ENCODE measurements around the gene MGLL. TPM values are rescaled to one million over a fixed set of nuclear protein-coding genes. Genes with fewer than 3 reads are reported as not detected.

MGLL gene
- total and polyA plus RNA-seq, 9 donors: 4.5 to 22.4 (median 13.3) TPM

DNA sequence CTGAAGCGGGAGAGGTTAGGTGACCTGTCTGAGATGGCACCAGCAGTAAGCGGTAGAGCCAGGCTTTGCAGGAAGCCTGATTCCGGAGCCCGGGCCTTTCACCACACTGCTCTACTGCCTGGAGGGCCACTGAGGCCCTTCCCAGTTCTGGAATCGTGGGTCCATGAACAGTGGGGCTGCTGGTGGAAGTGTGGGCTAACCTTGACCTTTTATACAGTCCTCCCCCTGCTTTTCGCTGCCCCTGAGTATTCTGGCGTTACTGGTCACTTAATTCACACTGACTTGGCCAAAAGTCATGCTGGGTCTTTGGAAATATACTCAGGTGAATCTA is 152.1 kb downstream of the MGLL start:
- Histone ChIP-seq H3K4me1 (ENCODE audit: insufficient read depth) (peaks cover 7% of the 10 kb centered on the region), H3K27ac (no peak overlapping the region), H3K27me3 (no peaks in the 10 kb centered on the region), H3K9me3 (no peaks in the 10 kb centered on the region), H3K4me3 (no peak overlapping the region), H3K36me3 (no peaks in the 10 kb centered on the region)
- WGBS, 3 donors: 86 to 94% (median 87%) methylated on average over 7 of the region's 7 CpGs
- intact Hi-C loops (cut with DNase I): loop anchor here in 1 of 4 donors (10.0 kb wide), 1 partner anchor 75 kb away; the partner anchor contains the start of genes MCM2 and TPRA1
- no peak for DNase-seq
- TF ChIP-seq, protein P1, sequence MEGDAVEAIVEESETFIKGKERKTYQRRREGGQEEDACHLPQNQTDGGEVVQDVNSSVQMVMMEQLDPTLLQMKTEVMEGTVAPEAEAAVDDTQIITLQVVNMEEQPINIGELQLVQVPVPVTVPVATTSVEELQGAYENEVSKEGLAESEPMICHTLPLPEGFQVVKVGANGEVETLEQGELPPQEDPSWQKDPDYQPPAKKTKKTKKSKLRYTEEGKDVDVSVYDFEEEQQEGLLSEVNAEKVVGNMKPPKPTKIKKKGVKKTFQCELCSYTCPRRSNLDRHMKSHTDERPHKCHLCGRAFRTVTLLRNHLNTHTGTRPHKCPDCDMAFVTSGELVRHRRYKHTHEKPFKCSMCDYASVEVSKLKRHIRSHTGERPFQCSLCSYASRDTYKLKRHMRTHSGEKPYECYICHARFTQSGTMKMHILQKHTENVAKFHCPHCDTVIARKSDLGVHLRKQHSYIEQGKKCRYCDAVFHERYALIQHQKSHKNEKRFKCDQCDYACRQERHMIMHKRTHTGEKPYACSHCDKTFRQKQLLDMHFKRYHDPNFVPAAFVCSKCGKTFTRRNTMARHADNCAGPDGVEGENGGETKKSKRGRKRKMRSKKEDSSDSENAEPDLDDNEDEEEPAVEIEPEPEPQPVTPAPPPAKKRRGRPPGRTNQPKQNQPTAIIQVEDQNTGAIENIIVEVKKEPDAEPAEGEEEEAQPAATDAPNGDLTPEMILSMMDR (IDR thresholded peaks at IDR 0.05): no peak
- no peak for TF ChIP-seq POLR2A (IDR thresholded peaks at IDR 0.05)
- TF ChIP-seq EP300 (IDR thresholded peaks at IDR 0.05): no peak

DNA sequence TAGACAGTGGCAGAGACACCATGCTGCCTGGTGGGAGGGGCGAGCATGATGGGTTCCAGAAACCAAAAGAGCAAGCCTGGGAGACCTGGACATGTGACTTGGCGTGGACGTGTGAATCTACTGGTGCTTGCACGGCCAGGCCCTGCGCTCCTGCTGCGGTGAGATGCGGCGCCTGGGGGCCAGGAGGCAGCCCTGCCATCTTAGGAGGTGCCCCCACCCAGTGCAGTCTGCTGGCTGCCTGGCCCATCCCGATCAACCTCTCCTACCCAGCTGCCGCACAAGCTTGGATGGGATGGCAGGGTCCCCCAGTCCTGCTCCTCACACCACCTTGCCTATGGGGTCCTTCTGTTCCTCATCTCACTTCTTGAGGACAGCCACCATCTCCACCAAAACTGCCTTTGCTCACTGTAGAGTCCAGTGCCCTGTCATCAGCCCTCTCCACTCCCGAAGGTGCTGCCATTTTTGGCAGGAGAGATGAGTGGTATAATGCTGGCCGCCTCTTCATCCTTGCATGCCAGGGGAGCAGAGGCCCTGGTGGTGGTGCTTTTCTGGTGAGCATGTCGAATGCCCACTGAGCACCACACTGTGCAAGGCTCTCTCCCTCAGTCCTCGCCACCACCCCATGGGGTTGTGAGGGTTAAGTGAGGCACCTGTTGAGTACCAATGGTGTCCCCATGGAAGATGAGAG is 152.6 kb downstream of the MGLL start:
- Histone ChIP-seq H3K4me1 (ENCODE audit: insufficient read depth) (peaks cover 7% of the 10 kb centered on the region), H3K9me3 (no peaks in the 10 kb centered on the region), H3K36me3 (no peaks in the 10 kb centered on the region), H3K27me3 (no peaks in the 10 kb centered on the region), H3K4me3 (no peak overlapping the region), H3K27ac (no peak overlapping the region)
- intact Hi-C loops (cut with DNase I): loop anchor here in 1 of 4 donors (10.0 kb wide), 1 partner anchor 75 kb away; the partner anchor contains the start of genes MCM2 and TPRA1
- peak in 2 of 5 donors; percentile 14 to 18 for DNase-seq
- TF ChIP-seq POLR2A (IDR thresholded peaks at IDR 0.05): no peak
- TF ChIP-seq, protein P1 (IDR thresholded peaks at IDR 0.05): no peak
- no peak for TF ChIP-seq EP300 (IDR thresholded peaks at IDR 0.05)
- WGBS, 3 donors: 91 to 96% (median 91%) methylated on average over 14 of the region's 14 CpGs

GRCh38 chr3:127668906-127669305 is 153.4 kb downstream of the MGLL start:
- H3K4me1 ChIP-seq (ENCODE audit: insufficient read depth): peaks cover 7% of the 10 kb centered on the region
- no peak overlapping the region for H3K27ac ChIP-seq
- no peaks in the 10 kb centered on the region for H3K9me3 ChIP-seq
- DNase-seq: peak in 1 of 5 donors; percentile 7
- H3K4me3 ChIP-seq: no peak overlapping the region
- TF ChIP-seq EP300 (IDR thresholded peaks at IDR 0.05) (no peak), POLR2A (IDR thresholded peaks at IDR 0.05) (no peak)
- TF ChIP-seq, protein P1 (IDR thresholded peaks at IDR 0.05): no peak
- H3K27me3 ChIP-seq: no peaks in the 10 kb centered on the region
- 94 to 95% (median 95%) methylated on average over 7 of the region's 7 CpGs for WGBS, 3 donors
- no peaks in the 10 kb centered on the region for H3K36me3 ChIP-seq
- intact Hi-C loops (cut with DNase I): no loop called here

DNA sequence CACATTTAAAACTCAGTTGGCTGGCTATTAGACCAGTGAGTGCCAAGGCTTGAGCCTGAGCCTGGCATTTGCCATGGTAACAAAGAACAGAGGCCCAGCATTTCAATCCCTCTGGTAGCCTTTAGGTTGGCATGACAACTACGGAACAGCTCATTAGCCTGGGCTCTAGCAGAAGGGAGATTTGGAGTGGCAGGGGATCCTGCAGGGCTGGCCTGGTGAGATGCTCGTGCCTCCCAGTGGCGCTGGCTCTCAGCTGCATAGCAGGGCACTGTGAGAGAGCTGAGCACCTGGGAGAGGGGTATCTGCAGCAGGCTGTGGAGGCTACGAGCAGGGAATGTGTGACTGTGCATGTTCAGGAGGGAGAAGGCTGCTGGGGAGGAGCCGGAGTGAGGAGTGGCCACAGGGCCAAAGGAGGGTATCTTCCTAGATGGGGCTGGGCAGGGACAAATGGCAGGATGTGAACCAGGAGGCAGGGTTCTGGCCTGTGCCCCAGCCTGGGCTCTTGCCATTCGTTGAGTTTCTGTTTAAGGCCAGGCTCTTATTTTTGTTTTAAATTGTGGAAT is 155.1 kb downstream of the MGLL start:
- intact Hi-C loops (cut with DNase I): no loop called here

More for the DNA sequence above, 155.1 kb downstream of the MGLL start:
- peaks cover 7% of the 10 kb centered on the region for H3K4me1 ChIP-seq (ENCODE audit: insufficient read depth)
- TF ChIP-seq, protein P1 (IDR thresholded peaks at IDR 0.05): no peak
- no peak for TF ChIP-seq EP300 (IDR thresholded peaks at IDR 0.05)
- no peak for TF ChIP-seq POLR2A (IDR thresholded peaks at IDR 0.05)
- no peak overlapping the region for H3K4me3 ChIP-seq
- no peaks in the 10 kb centered on the region for H3K9me3 ChIP-seq
- H3K27ac ChIP-seq: no peak overlapping the region
- no peaks in the 10 kb centered on the region for H3K36me3 ChIP-seq
- DNase-seq: no peak
- no peaks in the 10 kb centered on the region for H3K27me3 ChIP-seq
- WGBS, 3 donors: 81 to 89% (median 84%) methylated on average over 6 of the region's 6 CpGs

Measured in ovary (tissue), 9 donors.